ENCODE data around the gene SCUBE3.

The SCUBE3 gene

GRCh38 chr6:35165630-35166071 lies 48.1 kb upstream of the SCUBE3 start:
- no peaks in the 10 kb centered on the region for H3K79me2 ChIP-seq (ENCODE audit: insufficient read depth, low read length)
- H3K4me1 ChIP-seq (ENCODE audit: insufficient read depth, low read length, poor library complexity, severe bottlenecking): no peaks in the 10 kb centered on the region
- H3K27me3 ChIP-seq (ENCODE audit: insufficient read depth, low read length, poor library complexity, severe bottlenecking): no peaks in the 10 kb centered on the region
- H3K9me3 ChIP-seq (ENCODE audit: insufficient read depth, low read depth, low read length): no peaks in the 10 kb centered on the region
- no peak overlapping the region for H3K9ac ChIP-seq (ENCODE audit: low read depth, low read length, poor library complexity, severe bottlenecking)
- H2AFZ ChIP-seq (ENCODE audit: low read length): no peak overlapping the region
- H3K4me3 ChIP-seq (ENCODE audit: low read length, poor library complexity, severe bottlenecking): no peak overlapping the region
- H3K36me3 ChIP-seq (ENCODE audit: insufficient read depth, low read length): no peaks in the 10 kb centered on the region
- H4K20me1 ChIP-seq (ENCODE audit: insufficient read depth, low read length, poor library complexity, severe bottlenecking): no peaks in the 10 kb centered on the region
- TF ChIP-seq EZH2phosphoT487 (IDR thresholded peaks at IDR 0.05; ENCODE audit: borderline replicate concordance) (no peak), CTCF (conservative IDR thresholded peaks at IDR 0.05; ENCODE audit: low read length) (no peak)
- H3K4me2 ChIP-seq (ENCODE audit: low read depth, low read length, poor library complexity, severe bottlenecking): no peak overlapping the region
- H3F3A ChIP-seq (ENCODE audit: low read depth): no peaks in the 10 kb centered on the region
- H3K9me2 ChIP-seq (replicated peaks; ENCODE audit: low read depth, low read length): no peaks in the 10 kb centered on the region

GRCh38 chr6:35166116-35166515 lies 47.6 kb upstream of the SCUBE3 start:
- Histone ChIP-seq H3K79me2 (ENCODE audit: insufficient read depth, low read length) (no peaks in the 10 kb centered on the region), H3K4me1 (ENCODE audit: insufficient read depth, low read length, poor library complexity, severe bottlenecking) (no peaks in the 10 kb centered on the region), H3K36me3 (ENCODE audit: insufficient read depth, low read length) (no peaks in the 10 kb centered on the region), H4K20me1 (ENCODE audit: insufficient read depth, low read length, poor library complexity, severe bottlenecking) (no peaks in the 10 kb centered on the region), H3K9me2 (replicated peaks; ENCODE audit: low read depth, low read length) (no peaks in the 10 kb centered on the region), H2AFZ (ENCODE audit: low read length) (no peak overlapping the region), H3K4me2 (ENCODE audit: low read depth, low read length, poor library complexity, severe bottlenecking) (no peak overlapping the region), H3F3A (ENCODE audit: low read depth) (no peaks in the 10 kb centered on the region), H3K9ac (ENCODE audit: low read depth, low read length, poor library complexity, severe bottlenecking) (no peak overlapping the region), H3K9me3 (ENCODE audit: insufficient read depth, low read depth, low read length) (no peaks in the 10 kb centered on the region), H3K27me3 (ENCODE audit: insufficient read depth, low read length, poor library complexity, severe bottlenecking) (no peaks in the 10 kb centered on the region), H3K4me3 (ENCODE audit: low read length, poor library complexity, severe bottlenecking) (no peak overlapping the region)
- TF ChIP-seq EZH2phosphoT487 (IDR thresholded peaks at IDR 0.05; ENCODE audit: borderline replicate concordance) (no peak), CTCF (conservative IDR thresholded peaks at IDR 0.05; ENCODE audit: low read length) (no peak)

GRCh38 chr6:35166520-35166919 lies 47.2 kb upstream of the SCUBE3 start:
- no peaks in the 10 kb centered on the region for H3K4me1 ChIP-seq (ENCODE audit: insufficient read depth, low read length, poor library complexity, severe bottlenecking)
- H4K20me1 ChIP-seq (ENCODE audit: insufficient read depth, low read length, poor library complexity, severe bottlenecking): no peaks in the 10 kb centered on the region
- H3F3A ChIP-seq (ENCODE audit: low read depth): no peaks in the 10 kb centered on the region
- no peak overlapping the region for H3K4me2 ChIP-seq (ENCODE audit: low read depth, low read length, poor library complexity, severe bottlenecking)
- H2AFZ ChIP-seq (ENCODE audit: low read length): no peak overlapping the region
- no peaks in the 10 kb centered on the region for H3K27me3 ChIP-seq (ENCODE audit: insufficient read depth, low read length, poor library complexity, severe bottlenecking)
- H3K9me3 ChIP-seq (ENCODE audit: insufficient read depth, low read depth, low read length): no peaks in the 10 kb centered on the region
- no peaks in the 10 kb centered on the region for H3K79me2 ChIP-seq (ENCODE audit: insufficient read depth, low read length)
- no peaks in the 10 kb centered on the region for H3K9me2 ChIP-seq (replicated peaks; ENCODE audit: low read depth, low read length)
- H3K9ac ChIP-seq (ENCODE audit: low read depth, low read length, poor library complexity, severe bottlenecking): no peak overlapping the region
- no peak for TF ChIP-seq CTCF (conservative IDR thresholded peaks at IDR 0.05; ENCODE audit: low read length)
- no peak for TF ChIP-seq EZH2phosphoT487 (IDR thresholded peaks at IDR 0.05; ENCODE audit: borderline replicate concordance)
- no peaks in the 10 kb centered on the region for H3K36me3 ChIP-seq (ENCODE audit: insufficient read depth, low read length)
- no peak overlapping the region for H3K4me3 ChIP-seq (ENCODE audit: low read length, poor library complexity, severe bottlenecking)
